HepG2 (cell line): Measurements from ENCODE around the gene RIN3.

Source experiments
- CEBPZ ChIP-seq: IDR thresholded peaks from 2 replicates; pipeline ENCODE4 v1.6.1; 2012; ENCODE audit warnings: low read length, improper control_type of control experiment
- ETV5 ChIP-seq: IDR thresholded peaks from 2 replicates; pipeline ENCODE4 v1.6.1; 2018; ENCODE audit warnings: missing biosample characterization, missing genetic modification reagents, inconsistent platforms, borderline replicate concordance
- KDM5B ChIP-seq: sonication (generic); formaldehyde crosslinking; IDR thresholded peaks from 2 replicates; pipeline ENCODE4 v1.4.0; 2020; ENCODE audit warnings: missing genetic modification reagents, mild to moderate bottlenecking, borderline replicate concordance

DNA sequence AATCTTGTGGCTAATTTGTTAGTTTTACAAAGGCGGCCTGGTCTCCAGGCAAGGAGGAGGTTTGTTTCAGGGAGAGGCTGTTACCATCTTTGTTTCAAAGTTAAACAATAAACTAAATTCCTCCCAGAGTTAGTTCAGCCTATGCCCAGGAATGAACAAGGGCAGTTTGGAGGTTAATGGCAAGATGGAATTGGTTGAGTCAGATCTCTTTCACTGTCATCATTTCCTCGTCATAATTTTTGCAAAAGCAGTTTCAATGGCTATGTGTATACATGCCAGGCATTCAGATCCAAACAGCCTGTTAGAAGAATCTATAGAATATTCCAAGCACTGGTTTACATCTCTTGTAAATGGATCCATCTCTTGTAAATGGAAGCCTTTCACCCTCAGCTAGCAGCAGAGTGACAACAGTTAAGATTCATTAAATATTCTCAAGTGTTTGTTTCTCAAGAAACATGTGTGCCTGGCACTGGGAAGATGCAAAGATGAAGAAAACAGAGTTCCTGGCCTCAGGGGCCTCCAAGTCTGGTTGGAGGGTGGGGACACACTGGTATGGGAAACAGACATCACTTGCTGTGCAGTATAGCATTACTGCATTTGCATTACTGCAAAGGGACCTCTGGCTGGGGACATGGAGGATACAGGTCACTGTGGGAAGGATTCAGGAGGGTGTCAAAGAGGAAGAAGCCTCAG is 65.8 kb downstream of the RIN3 start:
- no peak for TF ChIP-seq KDM5B (CRISPR knock-in tag)
- TF ChIP-seq CEBPZ = no peak
- TF ChIP-seq ETV5 (CRISPR knock-in tag) = no peak
